Measurements from ENCODE around the gene POLH.
"Not testable (repeated sequence)": the region's sequence is repeated elsewhere in the genome, so short reads cannot be mapped to it uniquely, and the experiment has no call there.

POLH gene

DNA sequence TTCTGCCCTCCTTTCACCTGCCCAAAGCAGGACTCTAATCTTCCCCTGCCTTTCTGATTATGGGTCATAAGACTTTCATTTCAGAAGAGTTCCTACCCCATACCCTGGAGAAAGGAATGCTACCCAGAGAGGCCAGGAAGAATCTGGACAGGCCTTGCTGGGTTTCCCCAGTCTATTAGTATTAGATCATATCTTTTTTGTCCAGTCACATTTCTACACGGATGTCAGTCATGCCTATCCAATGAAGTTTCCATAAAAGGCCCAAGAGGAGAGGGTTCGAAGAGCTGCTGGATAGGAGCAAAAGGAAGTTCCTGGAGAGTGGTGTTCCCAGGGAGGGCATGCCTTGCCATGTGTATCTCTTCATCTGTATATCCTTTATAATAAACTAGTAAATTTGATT, 3.2 kb downstream of the POLH start:
- TF ChIP-seq, protein P1, sequence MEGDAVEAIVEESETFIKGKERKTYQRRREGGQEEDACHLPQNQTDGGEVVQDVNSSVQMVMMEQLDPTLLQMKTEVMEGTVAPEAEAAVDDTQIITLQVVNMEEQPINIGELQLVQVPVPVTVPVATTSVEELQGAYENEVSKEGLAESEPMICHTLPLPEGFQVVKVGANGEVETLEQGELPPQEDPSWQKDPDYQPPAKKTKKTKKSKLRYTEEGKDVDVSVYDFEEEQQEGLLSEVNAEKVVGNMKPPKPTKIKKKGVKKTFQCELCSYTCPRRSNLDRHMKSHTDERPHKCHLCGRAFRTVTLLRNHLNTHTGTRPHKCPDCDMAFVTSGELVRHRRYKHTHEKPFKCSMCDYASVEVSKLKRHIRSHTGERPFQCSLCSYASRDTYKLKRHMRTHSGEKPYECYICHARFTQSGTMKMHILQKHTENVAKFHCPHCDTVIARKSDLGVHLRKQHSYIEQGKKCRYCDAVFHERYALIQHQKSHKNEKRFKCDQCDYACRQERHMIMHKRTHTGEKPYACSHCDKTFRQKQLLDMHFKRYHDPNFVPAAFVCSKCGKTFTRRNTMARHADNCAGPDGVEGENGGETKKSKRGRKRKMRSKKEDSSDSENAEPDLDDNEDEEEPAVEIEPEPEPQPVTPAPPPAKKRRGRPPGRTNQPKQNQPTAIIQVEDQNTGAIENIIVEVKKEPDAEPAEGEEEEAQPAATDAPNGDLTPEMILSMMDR (IDR thresholded peaks at IDR 0.05; ENCODE audit: insufficient read depth, low read depth, low read length, missing control alignments): no peak
- H3K4me3 ChIP-seq (ENCODE audit: low read length): peak overlapping the region; percentile 99
- peak; percentile 4 for DNase-seq (ENCODE audit: low read depth)

- TF ChIP-seq, protein P1 (IDR thresholded peaks at IDR 0.05; ENCODE audit: insufficient read depth, low read depth, low read length, missing control alignments): no peak
- H3K4me3 ChIP-seq (ENCODE audit: low read length): no peak overlapping the region
- DNase-seq (ENCODE audit: low read depth): no peak
Observed at GRCh38 chr6:43582911-43583310, 6.9 kb downstream of the POLH start.

GRCh38 chr6:43584892-43585570, 9.0 kb downstream of the POLH start:
- TF ChIP-seq, protein P1 (IDR thresholded peaks at IDR 0.05; ENCODE audit: insufficient read depth, low read depth, low read length, missing control alignments): no peak
- DNase-seq (ENCODE audit: low read depth): no peak
- H3K4me3 ChIP-seq (ENCODE audit: low read length): no peak overlapping the region

GRCh38 chr6:43588194-43588593, 12.2 kb downstream of the POLH start:
- no peak overlapping the region for H3K4me3 ChIP-seq (ENCODE audit: low read length)
- TF ChIP-seq, protein P1 (IDR thresholded peaks at IDR 0.05; ENCODE audit: insufficient read depth, low read depth, low read length, missing control alignments): no peak
- DNase-seq (ENCODE audit: low read depth): no peak

GRCh38 chr6:43589564-43589963, 13.6 kb downstream of the POLH start:
- not testable (repeated sequence) for H3K4me3 ChIP-seq (ENCODE audit: low read length); DNase-seq (ENCODE audit: low read depth)

- no peak for DNase-seq (ENCODE audit: low read depth)
- no peak overlapping the region for H3K4me3 ChIP-seq (ENCODE audit: low read length)
- TF ChIP-seq, protein P1 (IDR thresholded peaks at IDR 0.05; ENCODE audit: insufficient read depth, low read depth, low read length, missing control alignments): no peak
Observed at GRCh38 chr6:43593938-43594337, 18.0 kb downstream of the POLH start.

- TF ChIP-seq, protein P1 (IDR thresholded peaks at IDR 0.05; ENCODE audit: insufficient read depth, low read depth, low read length, missing control alignments): no peak
Observed at GRCh38 chr6:43600595-43600994, 24.6 kb downstream of the POLH start.

More at GRCh38 chr6:43600595-43600994, 24.6 kb downstream of the POLH start:
- DNase-seq (ENCODE audit: low read depth): no peak
- no peak overlapping the region for H3K4me3 ChIP-seq (ENCODE audit: low read length)

Measured in epithelial cell of esophagus (primary cell).